ENCODE results near the gene MYH7.
"Not testable (repeated sequence)": the region's sequence is repeated elsewhere in the genome, so short reads cannot be mapped to it uniquely, and the experiment has no call there.

MYH7 gene

GRCh38 chr14:23406725-23407355, 28.6 kb downstream of the MYH7 start:
- no peak for DNase-seq (ENCODE audit: low read depth in 2 of 2)

GRCh38 chr14:23406244-23406643, 29.2 kb downstream of the MYH7 start:
- DNase-seq (ENCODE audit: low read depth in 2 of 2), result no peak

DNA sequence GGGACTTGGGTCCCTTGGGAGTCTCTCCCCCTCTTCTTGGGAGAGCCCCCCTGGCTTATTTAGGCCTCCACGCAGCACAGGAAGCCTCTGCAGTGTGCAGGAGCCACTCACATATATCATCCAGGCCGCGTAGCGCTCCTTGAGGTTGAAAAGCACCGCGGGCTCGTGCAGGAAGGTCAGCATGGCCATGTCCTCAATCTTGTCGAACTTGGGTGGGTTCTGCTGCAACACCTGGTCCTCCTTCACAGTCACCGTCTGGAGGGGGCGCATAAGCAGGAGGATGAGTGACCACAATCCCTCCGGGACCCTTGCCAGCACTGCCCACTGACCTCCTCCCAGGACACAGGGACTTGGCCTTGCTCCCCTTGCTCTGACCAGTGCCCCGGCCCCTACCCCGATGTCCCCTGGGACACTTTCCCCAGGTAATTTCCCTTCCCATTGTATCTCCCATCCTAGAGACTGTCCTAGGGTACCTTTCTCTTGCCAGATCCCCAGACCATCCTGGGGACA, 29.9 kb downstream of the MYH7 start:
- DNase-seq (ENCODE audit: low read depth in 2 of 2), result no peak

GRCh38 chr14:23405096-23405495, 30.4 kb downstream of the MYH7 start:
- DNase-seq (ENCODE audit: low read depth in 2 of 2), result no peak

GRCh38 chr14:23404331-23404900, 31.0 kb downstream of the MYH7 start:
- DNase-seq (ENCODE audit: low read depth in 2 of 2), result no peak

DNA sequence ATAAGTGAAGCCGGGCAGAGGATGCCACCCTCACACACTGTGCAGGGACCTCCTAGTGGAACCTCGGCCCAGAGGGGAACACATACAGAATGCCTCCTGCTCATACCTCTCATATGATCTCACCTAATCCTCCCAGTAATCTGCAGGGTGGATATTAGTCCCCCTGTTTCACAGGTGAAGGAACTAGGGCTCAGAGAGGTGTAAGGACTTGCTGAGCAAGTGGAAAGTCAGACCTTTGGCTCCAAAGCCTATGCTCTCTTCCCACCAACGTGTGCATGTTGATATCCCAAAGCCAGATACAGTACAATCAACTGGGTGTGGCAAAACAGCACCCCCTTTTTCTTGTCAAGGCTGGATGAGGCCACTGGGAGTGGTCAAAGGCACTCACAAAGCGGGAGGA, 31.6 kb downstream of the MYH7 start:
- DNase-seq (ENCODE audit: low read depth in 2 of 2), result no peak

DNA sequence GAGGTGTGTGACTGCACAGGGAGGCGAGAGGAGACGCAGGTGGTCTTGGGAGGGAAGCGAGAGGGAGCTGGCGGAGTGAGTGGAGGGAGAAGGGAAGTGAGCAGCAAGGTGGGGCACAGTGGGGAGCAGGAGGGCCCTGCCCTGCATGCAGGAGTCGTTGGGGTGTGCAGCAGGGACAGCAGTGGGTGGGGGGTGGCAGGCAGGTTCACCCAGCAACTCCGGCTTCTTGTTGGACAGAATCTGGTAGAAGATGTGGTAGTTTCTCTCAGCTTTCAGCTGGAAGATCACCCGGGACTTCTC, 32.4 kb downstream of the MYH7 start:
- DNase-seq (ENCODE audit: low read depth in 2 of 2), result no peak

GRCh38 chr14:23402296-23403138, 32.9 kb downstream of the MYH7 start:
- no peak for DNase-seq (ENCODE audit: low read depth in 2 of 2)

DNA sequence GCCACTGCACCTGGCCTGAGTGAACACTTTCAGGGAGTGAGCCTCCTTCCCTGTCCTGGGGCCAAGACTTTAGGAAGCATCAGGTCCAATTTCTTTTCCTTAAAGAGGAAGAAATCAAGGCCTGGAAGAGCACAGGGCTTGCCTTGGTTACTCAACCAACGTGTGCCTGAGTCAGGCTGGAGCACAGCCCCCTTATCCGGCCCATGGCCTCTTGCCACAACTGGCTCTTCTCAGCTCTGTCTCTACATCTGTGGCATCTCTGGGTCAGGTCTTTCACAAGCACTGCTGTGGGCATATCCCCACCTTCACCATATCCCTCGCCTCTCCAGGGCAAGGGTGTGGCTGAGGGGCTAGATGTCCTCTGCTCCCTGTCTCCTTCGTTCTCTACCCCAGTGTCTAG, 34.2 kb downstream of the MYH7 start:
- no peak for DNase-seq (ENCODE audit: low read depth in 2 of 2)

DNA sequence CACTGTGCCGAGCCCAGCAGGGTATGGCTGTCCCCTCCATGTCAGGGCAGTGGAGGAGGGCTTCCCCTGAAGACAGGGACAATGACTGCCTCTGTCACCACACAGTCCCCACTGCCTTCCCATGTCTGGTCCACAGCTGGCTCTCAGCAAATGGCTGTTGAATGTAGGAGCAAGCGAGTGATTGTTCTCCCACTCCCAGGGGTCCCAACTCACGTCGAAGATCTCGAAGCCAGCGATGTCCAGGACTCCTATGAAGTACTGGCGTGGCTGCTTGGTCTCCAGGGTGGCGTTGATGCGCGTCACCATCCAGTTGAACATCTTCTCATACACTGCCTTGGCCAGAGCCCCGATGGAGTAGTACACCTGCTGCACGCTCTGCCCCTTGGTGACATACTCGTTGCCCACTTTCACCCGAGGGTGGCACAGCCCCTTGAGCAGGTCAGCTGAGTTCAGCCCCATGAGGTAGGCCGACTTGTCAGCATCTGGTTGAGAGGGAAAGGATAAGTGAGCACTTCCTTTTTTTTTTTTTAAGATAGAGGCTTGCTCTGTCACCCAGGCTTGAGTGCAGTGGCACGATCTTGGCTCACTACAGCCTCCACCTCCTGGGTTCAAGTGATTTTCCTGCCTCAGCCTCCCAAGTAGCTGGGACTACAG, 34.8 kb downstream of the MYH7 start:
- not testable (repeated sequence) for DNase-seq (ENCODE audit: low read depth in 2 of 2)

DNA sequence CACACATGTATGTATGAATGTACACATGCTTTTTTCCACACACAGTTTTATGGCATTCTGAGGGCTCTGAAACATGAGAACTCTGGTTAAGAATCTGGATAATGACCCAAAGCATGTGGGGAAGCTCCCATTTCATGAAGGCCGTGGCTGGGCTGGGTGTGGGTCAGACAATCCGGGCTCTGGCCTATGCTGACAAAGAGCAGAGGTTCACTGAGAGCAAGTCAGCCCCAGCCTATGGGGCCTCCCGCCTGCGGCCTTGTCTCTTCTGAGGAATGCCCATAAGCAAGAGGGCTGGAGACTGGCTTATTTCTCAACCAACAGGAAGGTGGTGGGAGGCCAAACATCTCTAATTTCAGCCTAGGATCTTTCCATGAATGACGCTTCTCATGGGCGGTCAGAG, 35.9 kb downstream of the MYH7 start:
- DNase-seq (ENCODE audit: low read depth in 2 of 2), result no peak

DNA sequence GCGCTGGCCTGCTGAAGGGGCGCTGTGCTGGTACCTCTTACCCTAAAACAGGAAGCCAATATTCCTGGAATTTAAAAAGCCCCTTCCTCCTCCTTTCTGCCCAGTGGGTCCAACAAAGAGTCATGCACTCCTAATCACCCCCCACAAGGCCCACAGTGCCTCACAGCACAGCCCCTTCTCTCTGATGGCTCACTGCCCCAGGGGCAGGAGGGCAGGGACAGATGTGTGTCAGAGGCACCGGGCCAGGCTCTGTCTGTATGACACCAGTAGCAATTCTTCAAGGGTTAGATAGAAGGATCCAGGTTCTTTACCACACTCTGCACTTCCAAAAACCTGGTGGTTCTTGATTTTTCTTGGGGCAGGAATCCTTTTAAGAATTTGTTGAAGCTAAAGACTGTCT, 36.3 kb downstream of the MYH7 start:
- DNase-seq (ENCODE audit: low read depth in 2 of 2), result no peak

GRCh38 chr14:23398348-23398747, 37.1 kb downstream of the MYH7 start:
- no peak for DNase-seq (ENCODE audit: low read depth in 2 of 2)

DNA sequence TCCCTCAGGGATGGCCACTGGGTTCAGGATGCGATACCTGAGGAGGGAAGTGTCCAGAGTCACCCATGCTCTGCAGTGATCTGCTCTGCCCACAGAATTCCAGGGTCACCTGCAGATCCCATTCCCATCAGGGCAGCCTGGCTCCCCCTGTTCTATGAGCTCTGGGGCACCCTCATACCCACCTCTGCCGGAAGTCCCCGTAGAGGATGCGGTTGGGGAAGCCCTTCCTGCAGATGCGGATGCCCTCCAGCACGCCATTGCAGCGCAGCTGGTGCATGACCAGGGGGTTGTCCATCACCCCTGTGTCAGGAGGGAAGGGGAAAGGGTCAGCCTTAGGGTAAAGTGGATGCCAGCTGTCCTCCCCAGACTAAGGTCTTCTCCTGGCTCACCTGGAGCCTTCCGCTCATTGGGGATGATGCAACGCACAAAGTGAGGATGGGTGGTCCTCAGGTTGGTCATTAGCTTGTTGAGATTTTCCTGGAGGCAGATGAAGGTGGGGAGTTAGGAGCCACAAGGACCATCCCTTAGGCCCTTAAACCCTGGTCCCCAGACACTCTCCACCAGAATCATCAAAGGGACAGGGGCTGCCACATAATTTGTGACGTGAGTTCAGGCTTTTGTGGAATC, 38.6 kb downstream of the MYH7 start:
- no peak for DNase-seq (ENCODE audit: low read depth in 2 of 2)

GRCh38 chr14:23396126-23396525, 39.3 kb downstream of the MYH7 start:
- no peak for DNase-seq (ENCODE audit: low read depth in 2 of 2)

DNA sequence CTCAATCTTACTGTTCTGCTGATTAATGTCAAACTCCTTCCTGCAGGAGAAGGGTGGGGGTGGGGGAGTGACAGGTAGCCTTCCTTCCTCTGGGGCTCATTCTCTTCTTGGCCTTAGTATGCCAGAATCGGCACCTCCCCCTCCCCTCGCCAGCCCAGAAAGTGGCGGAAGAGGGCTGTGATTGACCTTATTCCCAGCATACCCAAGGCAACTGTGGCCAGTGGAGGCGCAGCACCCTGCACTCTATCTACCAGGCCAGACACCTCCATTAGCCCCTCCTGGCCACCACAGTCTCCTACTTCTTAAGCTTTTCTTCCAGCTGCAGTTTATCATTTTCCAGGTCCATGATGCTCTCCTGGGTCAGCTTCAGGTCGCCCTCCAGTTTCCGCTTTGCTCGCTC, 42.8 kb downstream of the MYH7 start:
- no peak for DNase-seq (ENCODE audit: low read depth in 2 of 2)

DNA sequence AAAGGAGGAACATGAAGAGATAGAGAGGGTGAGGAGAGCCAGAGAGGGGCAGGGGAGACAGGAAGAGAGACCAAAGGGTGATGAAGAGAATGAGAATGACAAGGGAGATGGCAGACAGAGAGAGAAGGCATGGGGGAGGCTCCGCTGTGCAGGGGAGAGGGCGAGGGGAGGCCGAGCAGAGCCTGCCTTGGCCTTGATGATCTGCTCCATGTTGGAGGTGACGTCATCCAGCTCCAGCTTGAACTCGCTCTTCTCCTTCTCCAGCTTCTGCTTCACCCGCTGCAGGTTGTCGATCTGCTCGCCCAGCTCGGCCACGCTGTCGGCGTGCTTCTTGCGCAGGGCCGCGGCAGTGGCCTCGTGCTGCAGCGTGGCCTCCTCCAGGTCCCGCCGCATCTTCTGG, 45.6 kb downstream of the MYH7 start:
- DNase-seq (ENCODE audit: low read depth in 2 of 2), result not testable (repeated sequence)

DNA sequence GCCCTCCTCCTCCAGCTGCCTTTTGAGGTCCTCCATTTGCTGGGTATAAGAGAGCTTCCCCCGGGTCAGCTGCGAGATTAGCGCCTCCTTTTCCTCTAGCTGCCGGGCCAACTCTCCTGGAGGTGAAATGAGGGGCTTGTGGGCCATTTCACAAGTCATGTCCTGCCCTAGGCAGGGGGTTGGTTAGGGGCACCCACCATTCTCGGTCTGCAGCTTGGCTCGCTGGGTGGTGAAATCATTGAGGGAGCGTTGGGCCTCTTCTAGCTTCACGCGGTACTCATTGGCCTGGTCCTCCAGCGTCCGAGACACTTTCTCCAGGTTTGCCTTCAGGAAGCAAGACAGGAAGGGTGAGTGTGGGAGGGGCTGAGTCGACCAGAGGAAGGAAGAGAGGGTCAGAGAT, 46.1 kb downstream of the MYH7 start:
- no peak for DNase-seq (ENCODE audit: low read depth in 2 of 2)

GRCh38 chr14:23388996-23389395, 46.5 kb downstream of the MYH7 start:
- DNase-seq (ENCODE audit: low read depth in 2 of 2), result no peak

- no peak for DNase-seq (ENCODE audit: low read depth in 2 of 2)
Observed at GRCh38 chr14:23387916-23388882, 47.3 kb downstream of the MYH7 start.

DNA sequence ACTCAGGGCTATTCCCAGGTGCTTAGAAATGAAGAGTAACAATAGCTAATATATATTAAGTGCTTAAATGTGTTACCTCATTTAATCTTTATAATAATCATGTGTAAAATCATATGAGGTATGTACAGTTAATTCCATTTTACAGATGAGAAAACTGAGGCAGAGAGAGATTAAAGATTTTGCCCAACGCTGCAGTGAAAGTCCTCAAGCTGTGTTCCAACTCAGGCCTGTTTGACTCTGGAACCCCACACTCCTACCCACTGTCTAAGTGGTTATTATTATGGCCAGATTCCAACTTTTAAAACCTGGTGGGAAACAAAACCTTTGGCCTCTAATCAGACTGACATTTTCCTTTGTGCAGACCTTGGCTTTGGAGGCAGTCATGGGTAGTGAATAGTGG, 48.5 kb downstream of the MYH7 start:
- no peak for DNase-seq (ENCODE audit: low read depth in 2 of 2)

All from stimulated activated CD8-positive, alpha-beta memory T cell treated with anti-CD3 and anti-CD28 coated beads, Interleukin-7, amount 100 ng/mL, for 4 hours (primary cell).